H54 (cell line): ENCODE measurements around the gene SLC19A1.
"Not testable (repeated sequence)": the region's sequence is repeated elsewhere in the genome, so short reads cannot be mapped to it uniquely, and the experiment has no call there.

Experiments
- DNase-seq: peaks from one replicate; pipeline ENCODE4 v3.0.0; 2011; ENCODE audit warnings: low spot score, mixed read lengths; ENCODE audit not compliant: insufficient read length
- FAIRE-seq: peaks from 3 replicates; lab custom pipeline; 2011; peaks lifted over from hg19 to GRCh38; lab: Jason Lieb, UNC
- POLR2A ChIP-seq: IDR thresholded peaks from 2 replicates; pipeline ENCODE4 v1.6.1; 2011; ENCODE audit warnings: low read depth, mild to moderate bottlenecking, low read length

SLC19A1 gene

GRCh38 chr21:45573452-45574035, 31.3 kb upstream of the SLC19A1 start:
- FAIRE-seq: no peak
- no peak for TF ChIP-seq POLR2A
- DNase-seq: no peak

DNA sequence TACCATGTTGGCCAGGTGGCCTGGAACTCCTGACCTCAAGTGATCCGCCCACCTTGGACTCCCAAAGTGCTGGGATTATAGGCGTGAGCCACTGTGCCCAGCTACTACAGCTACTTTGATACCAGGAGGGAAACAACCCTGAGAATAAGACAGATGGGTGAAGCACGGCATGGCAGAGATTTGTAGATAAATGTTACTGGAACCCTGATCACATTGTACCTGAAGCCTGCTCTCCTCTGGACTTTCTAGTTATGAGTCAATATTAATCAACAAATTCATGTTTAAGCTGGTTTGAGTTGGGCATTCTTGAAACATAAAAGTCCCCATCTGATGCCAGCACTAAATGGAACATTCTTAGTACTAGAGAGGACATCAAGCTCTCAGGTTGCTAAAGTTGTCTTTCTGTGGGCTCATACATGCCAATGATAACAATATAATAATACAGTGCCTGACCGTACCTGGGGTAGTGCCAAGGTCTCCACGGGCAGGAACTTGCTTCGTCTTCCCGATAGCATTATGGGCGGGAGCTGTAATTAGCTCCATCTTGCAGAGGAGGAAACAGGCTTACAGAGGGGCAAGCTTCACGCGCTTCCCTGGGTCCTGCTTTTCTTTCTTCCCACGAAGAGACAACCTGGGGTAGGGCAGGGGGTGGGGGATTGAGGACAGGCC, 30.7 kb upstream of the SLC19A1 start:
- no peak for DNase-seq
- no peak for TF ChIP-seq POLR2A
- no peak for FAIRE-seq

GRCh38 chr21:45572231-45572630, 30.0 kb upstream of the SLC19A1 start:
- FAIRE-seq (no peak), DNase-seq (no peak)
- TF ChIP-seq POLR2A: no peak

- FAIRE-seq: no peak
- no peak for DNase-seq
- TF ChIP-seq POLR2A: no peak
Observed at GRCh38 chr21:45571641-45572040, 29.4 kb upstream of the SLC19A1 start.

DNA sequence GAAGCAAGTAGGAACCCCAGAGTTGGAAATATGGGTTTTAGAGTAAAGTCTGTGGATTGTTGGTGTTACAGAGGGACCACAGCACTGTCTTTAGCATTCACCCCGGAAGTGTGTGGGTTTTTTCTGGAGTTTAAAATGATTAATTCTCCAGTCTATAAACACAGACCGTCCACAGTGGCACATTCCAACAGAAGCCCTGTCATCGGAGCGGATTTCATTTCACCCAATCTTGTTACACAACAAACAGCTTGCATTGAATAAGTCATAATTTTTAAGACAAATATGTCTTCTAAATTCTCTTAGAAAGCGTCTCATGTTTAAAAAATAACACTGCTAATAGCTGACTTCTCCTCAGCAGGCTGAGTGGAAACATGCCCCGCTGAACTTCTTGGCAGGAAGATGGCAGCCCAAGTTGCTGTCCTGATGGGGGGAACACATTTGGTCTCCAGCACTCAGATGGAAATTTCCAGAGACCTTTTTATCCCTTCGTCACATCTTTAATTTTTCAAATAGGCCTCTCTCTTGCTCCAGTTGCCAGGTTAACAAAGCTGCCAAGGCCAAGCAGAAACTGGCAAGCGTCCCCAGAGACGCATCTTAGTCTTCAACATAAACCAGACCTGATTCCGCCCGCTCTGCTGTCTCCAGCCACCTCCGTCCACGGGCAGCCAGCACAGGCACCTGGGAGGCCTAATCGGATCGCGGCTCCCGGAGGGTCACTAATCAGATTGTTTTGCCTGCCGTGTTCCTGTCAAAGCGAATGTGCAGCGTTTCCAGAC, 28.8 kb upstream of the SLC19A1 start:
- DNase-seq (no peak), FAIRE-seq (no peak)
- TF ChIP-seq POLR2A: no peak

- no peak for DNase-seq
- TF ChIP-seq POLR2A: no peak
- no peak for FAIRE-seq
Observed at GRCh38 chr21:45570071-45570470, 27.8 kb upstream of the SLC19A1 start.

- TF ChIP-seq POLR2A: no peak
- FAIRE-seq: no peak
- DNase-seq: no peak
Observed at GRCh38 chr21:45568383-45568782, 26.1 kb upstream of the SLC19A1 start.

GRCh38 chr21:45564137-45564536, 21.9 kb upstream of the SLC19A1 start:
- not testable (repeated sequence) for DNase-seq, FAIRE-seq

DNA sequence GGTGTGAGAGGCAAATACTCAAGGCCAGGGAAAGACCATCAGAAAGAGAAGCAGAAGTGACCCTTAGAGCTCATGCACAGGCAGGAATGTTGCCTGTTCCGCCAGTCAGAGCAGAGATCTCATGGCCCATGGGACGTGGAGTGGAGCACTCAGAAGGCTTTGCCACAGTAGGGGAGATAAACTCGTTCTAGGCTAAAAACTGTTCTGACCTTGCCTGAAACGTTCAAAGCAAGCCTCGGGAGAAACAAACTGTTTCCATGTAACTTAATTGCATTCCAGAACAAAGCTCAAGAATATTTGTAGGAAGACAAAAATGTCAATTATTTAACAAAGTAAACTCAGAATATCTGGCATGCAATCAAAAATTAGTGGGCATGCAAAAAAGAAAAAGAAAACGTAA, 20.7 kb upstream of the SLC19A1 start:
- no peak for FAIRE-seq
- DNase-seq: no peak
- no peak for TF ChIP-seq POLR2A

DNA sequence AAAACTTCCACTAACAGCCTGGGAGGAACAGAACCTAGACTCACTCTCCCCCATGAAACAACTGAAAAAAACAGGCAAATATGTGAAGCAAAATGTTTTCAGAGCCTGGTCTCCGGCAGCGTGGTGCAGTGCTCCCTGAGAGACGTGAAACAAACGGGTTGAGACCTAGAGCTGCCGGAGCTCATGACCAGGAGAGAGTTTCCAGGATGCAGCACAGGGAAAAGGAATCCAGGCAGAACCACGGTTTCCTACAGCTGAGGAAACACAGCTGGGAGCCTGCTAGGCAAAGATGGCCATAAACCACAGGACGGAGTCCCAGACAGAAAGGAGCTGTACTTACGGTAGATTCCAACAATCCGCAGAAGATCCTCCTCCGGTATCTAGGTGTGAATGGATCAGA, 20.2 kb upstream of the SLC19A1 start:
- TF ChIP-seq POLR2A: no peak
- no peak for DNase-seq
- FAIRE-seq: no peak

- not testable (repeated sequence) for FAIRE-seq, DNase-seq
Observed at GRCh38 chr21:45561241-45561640, 19.0 kb upstream of the SLC19A1 start.

DNA sequence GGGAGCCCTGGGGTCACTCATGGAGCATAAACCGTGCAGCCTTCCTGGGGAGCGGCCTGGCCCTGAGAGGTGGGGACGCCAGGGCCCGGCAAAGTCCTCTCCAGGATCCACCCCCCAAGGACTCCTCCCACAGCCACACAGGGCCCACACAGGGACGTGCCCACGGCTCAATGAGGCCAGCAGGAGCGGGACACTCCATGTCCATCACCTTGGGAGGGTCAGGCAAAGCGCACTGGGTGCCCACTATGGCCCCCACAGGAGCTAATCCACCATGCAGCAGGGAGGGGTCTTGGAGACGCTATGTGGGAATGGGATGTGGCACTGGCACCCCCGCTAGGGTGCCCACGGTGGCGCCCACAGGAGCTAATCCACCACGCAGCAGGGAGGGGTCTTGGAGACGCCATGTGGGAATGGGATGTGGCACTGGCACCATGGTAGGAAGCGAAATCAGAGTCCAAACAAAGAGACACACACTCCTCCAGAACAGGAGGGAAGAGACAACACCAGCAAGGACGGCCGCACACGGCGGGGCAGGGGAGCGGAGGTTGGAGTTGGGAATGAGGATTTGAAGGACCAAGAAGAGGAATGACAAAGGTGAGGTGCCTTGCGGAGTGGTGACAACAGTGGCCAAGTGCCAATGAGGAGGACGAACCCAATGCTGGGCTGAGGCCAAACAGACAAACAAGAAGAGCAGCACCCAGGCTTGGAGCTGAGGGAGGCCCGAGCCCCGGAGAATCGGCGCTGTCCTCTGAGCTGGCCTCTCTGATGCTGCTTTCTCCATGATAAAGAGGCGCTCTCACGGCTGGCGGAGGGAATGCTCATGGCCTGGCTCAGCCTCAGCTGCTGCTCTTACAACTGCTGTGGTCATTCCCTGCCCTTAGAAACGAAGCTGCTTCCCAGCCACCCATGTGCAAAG, 18.1 kb upstream of the SLC19A1 start:
- no peak for DNase-seq
- FAIRE-seq: no peak
- no peak for TF ChIP-seq POLR2A

DNA sequence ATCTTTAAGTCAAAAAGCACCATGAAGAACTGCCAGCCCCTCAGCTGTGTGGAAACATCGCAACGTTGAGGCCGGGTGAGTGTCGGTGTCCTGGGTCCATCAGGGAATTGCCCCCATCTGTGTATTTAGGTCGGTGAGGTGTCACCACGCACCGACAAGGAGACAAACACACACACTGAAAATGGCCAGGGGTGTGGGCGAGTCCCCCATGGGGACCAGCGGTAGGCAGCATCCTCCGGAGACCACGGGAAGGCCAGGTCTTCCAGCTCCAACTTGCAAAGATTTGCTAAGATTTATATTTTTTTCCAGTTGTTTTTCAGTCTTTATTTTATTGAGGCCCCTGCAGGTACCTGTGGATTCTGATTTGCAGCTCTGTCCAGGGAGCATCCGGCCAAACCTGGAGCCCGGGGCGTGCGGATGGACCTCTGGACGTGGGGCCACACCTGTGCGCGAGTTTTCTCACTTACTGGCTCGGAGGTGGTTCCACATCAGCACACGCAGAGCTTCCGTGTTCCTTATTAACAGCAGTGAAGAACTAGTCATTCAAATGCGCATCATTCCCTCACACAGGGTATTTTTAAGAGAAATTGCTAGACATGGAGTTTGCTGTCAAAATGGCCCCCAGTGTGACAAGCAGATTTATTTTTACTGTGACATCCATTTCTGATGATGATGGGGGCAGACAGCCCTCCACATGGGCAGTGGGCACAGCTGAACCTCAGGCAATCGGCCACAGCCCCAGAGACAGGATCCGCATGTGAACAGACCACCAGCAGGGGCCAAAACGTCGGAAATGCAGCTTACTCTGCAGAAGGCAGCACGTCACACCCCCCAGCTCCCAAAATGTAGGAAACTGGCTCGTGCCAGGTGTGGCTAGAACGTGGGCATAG, 17.2 kb upstream of the SLC19A1 start:
- FAIRE-seq: no peak
- no peak for DNase-seq
- no peak for TF ChIP-seq POLR2A
